ENCODE results near the gene IFNAR1.

IFNAR1 gene

GRCh38 chr21:33364830-33365229, 40.1 kb downstream of the IFNAR1 start:
- H3K4me3 ChIP-seq (replicated peaks; ENCODE audit: low read depth, low read length) = no peak overlapping the region
- no peak for TF ChIP-seq CTCF (IDR thresholded peaks at IDR 0.05; ENCODE audit: low read depth, low read length, missing control alignments)
- DNase-seq (ENCODE audit: extremely low read depth, low read depth) = no peak

GRCh38 chr21:33367309-33367973, 42.7 kb downstream of the IFNAR1 start:
- DNase-seq (ENCODE audit: extremely low read depth, low read depth) = peak; percentile 37
- TF ChIP-seq CTCF (IDR thresholded peaks at IDR 0.05; ENCODE audit: low read depth, low read length, missing control alignments) = no peak
- H3K4me3 ChIP-seq (replicated peaks; ENCODE audit: low read depth, low read length) = no peak overlapping the region

- no peak for TF ChIP-seq CTCF (IDR thresholded peaks at IDR 0.05; ENCODE audit: low read depth, low read length, missing control alignments)
- no peak overlapping the region for H3K4me3 ChIP-seq (replicated peaks; ENCODE audit: low read depth, low read length)
- no peak for DNase-seq (ENCODE audit: extremely low read depth, low read depth)
Observed at GRCh38 chr21:33368124-33368523, 43.4 kb downstream of the IFNAR1 start.

GRCh38 chr21:33368576-33368975, 43.8 kb downstream of the IFNAR1 start:
- TF ChIP-seq CTCF (IDR thresholded peaks at IDR 0.05; ENCODE audit: low read depth, low read length, missing control alignments) = no peak

GRCh38 chr21:33369586-33369985, 44.8 kb downstream of the IFNAR1 start:
- DNase-seq (ENCODE audit: extremely low read depth, low read depth) = no peak
- no peak for TF ChIP-seq CTCF (IDR thresholded peaks at IDR 0.05; ENCODE audit: low read depth, low read length, missing control alignments)
- no peak overlapping the region for H3K4me3 ChIP-seq (replicated peaks; ENCODE audit: low read depth, low read length)

More at GRCh38 chr21:33368576-33368975, 43.8 kb downstream of the IFNAR1 start:
- H3K4me3 ChIP-seq (replicated peaks; ENCODE audit: low read depth, low read length) = no peak overlapping the region
- DNase-seq (ENCODE audit: extremely low read depth, low read depth) = no peak

GRCh38 chr21:33370305-33370704, 45.5 kb downstream of the IFNAR1 start:
- TF ChIP-seq CTCF (IDR thresholded peaks at IDR 0.05; ENCODE audit: low read depth, low read length, missing control alignments) = no peak
- H3K4me3 ChIP-seq (replicated peaks; ENCODE audit: low read depth, low read length) = no peak overlapping the region
- DNase-seq (ENCODE audit: extremely low read depth, low read depth) = no peak

- no peak for DNase-seq (ENCODE audit: extremely low read depth, low read depth)
- TF ChIP-seq CTCF (IDR thresholded peaks at IDR 0.05; ENCODE audit: low read depth, low read length, missing control alignments) = no peak
- H3K4me3 ChIP-seq (replicated peaks; ENCODE audit: low read depth, low read length) = no peak overlapping the region
Observed at GRCh38 chr21:33371366-33371765, 46.6 kb downstream of the IFNAR1 start.

Data from HFF-Myc (cell line).